ENCODE results near the gene ABHD11. TPM values are rescaled to one million over a fixed set of nuclear protein-coding genes. Genes with fewer than 3 reads are reported as not detected.
"Not testable (repeated sequence)": the region's sequence is repeated elsewhere in the genome, so short reads cannot be mapped to it uniquely, and the experiment has no call there.

ABHD11 gene
- 10 to 100 TPM; 12.7 to 19.4 (median 16.5) TPM for polyA plus RNA-seq

- H3K4me1 Mint-ChIP-seq: peaks cover 9 to 16% of the 10 kb centered on the region in 2 donors
- peak within 1 kb of the TSS; percentile 80 to 90 (median 88) for H3K27ac Mint-ChIP-seq
- H3K27me3 Mint-ChIP-seq (ENCODE audit: low read depth in 3 of 3): peaks cover 0 to 3% (median 2%) of the 10 kb centered on the region in 3 donors
- H3K4me3 Mint-ChIP-seq: peak within 1 kb of the TSS; percentile 87 to 92 (median 90)
- peak; percentile 94 to 95 (median 94) for DNase-seq
- no peaks in the 10 kb centered on the region for H3K36me3 Mint-ChIP-seq
- no peaks in the 10 kb centered on the region for H3K9me3 Mint-ChIP-seq
Measured at GRCh38 chr7:73738612-73739386, at the start of gene ABHD11. TSS of gene ABHD11 (minus strand) at chr7:73738802. CDS start at chr7:73738770, 32 bp downstream.

DNA sequence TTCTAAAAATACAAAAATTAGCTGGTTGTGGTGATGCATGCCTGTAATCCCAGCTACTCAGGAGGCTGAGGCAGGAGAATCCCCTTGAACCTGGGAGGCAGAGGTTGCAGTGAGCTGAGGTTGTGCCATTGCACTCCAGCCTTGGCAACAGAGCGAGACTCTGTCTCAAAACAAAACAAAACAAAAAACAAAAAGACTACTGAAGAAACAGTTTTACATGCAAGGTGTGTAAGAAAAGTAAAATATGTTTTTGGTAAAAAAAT lies 49.1 kb upstream of the ABHD11 start:
- not testable (repeated sequence) for H3K27ac Mint-ChIP-seq; H3K4me3 Mint-ChIP-seq; H3K27me3 Mint-ChIP-seq (ENCODE audit: low read depth in 3 of 3); DNase-seq; H3K9me3 Mint-ChIP-seq; H3K36me3 Mint-ChIP-seq; H3K4me1 Mint-ChIP-seq

DNA sequence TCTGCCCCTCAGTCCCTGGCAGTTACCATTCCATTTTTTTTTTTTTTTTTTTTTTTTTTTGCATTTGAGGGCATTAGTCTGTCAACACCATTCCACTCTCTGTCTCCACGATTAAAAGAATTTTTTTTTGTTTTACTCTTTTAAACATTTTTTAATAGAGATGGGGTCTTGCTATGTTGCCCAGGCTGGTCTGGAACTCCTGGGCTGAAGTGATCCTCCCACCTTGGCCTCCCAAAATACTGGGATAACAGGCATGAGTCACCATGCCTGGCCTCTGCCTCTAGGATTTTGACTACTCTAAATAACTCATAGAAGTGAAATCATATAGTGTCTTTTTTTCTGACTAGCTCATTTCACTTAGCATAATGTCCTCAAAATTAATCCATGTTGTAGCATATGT lies 48.0 kb upstream of the ABHD11 start:
- peaks cover 0 to 4% (median 0%) of the 10 kb centered on the region in 3 donors for H3K27me3 Mint-ChIP-seq (ENCODE audit: low read depth in 3 of 3)
- no peaks in the 10 kb centered on the region for H3K4me1 Mint-ChIP-seq
- no peaks in the 10 kb centered on the region for H3K9me3 Mint-ChIP-seq
- no peak overlapping the region for H3K27ac Mint-ChIP-seq
- H3K4me3 Mint-ChIP-seq: no peak overlapping the region
- no peaks in the 10 kb centered on the region for H3K36me3 Mint-ChIP-seq
- no peak for DNase-seq

DNA sequence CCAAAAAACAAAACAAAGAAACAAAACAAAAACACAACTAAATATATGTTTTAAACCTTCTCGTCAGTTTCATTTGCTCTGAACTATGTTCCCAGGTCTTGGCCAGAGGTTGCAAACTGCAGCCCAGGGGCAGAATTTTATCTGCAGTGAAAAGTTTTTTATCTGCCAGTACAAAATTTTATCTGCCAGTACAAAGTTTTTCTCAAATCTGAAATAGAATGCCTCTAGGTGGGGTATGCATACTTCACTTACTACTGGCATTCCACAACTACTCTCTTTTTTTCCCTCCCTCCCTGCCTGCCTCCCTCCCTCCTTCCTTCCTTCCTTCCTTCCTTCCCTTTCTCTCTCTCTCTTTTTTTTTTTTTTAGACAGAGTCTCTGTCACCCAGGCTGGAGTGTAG lies 40.9 kb upstream of the ABHD11 start:
- Mint-ChIP-seq H3K4me1 (no peaks in the 10 kb centered on the region), H3K27ac (no peak overlapping the region), H3K9me3 (no peaks in the 10 kb centered on the region), H3K27me3 (ENCODE audit: low read depth in 3 of 3) (peaks cover 0 to 2% (median 2%) of the 10 kb centered on the region in 3 donors), H3K4me3 (no peak overlapping the region), H3K36me3 (no peaks in the 10 kb centered on the region)
- no peak for DNase-seq

GRCh38 chr7:73778801-73779389 lies 40.3 kb upstream of the ABHD11 start:
- no peak overlapping the region for H3K27ac Mint-ChIP-seq
- H3K4me3 Mint-ChIP-seq: no peak overlapping the region
- H3K4me1 Mint-ChIP-seq: no peaks in the 10 kb centered on the region
- no peaks in the 10 kb centered on the region for H3K36me3 Mint-ChIP-seq
- H3K27me3 Mint-ChIP-seq (ENCODE audit: low read depth in 3 of 3): peaks cover 0 to 2% (median 2%) of the 10 kb centered on the region in 3 donors
- DNase-seq: no peak
- no peaks in the 10 kb centered on the region for H3K9me3 Mint-ChIP-seq

- no peaks in the 10 kb centered on the region for H3K36me3 Mint-ChIP-seq
- H3K4me1 Mint-ChIP-seq: no peaks in the 10 kb centered on the region
- no peak overlapping the region for H3K4me3 Mint-ChIP-seq
- no peak for DNase-seq
- H3K27ac Mint-ChIP-seq: no peak overlapping the region
- H3K27me3 Mint-ChIP-seq (ENCODE audit: low read depth in 3 of 3): peaks cover 4 to 10% (median 4%) of the 10 kb centered on the region in 3 donors
- no peaks in the 10 kb centered on the region for H3K9me3 Mint-ChIP-seq
Measured at GRCh38 chr7:73774923-73775322, 36.3 kb upstream of the ABHD11 start.

DNA sequence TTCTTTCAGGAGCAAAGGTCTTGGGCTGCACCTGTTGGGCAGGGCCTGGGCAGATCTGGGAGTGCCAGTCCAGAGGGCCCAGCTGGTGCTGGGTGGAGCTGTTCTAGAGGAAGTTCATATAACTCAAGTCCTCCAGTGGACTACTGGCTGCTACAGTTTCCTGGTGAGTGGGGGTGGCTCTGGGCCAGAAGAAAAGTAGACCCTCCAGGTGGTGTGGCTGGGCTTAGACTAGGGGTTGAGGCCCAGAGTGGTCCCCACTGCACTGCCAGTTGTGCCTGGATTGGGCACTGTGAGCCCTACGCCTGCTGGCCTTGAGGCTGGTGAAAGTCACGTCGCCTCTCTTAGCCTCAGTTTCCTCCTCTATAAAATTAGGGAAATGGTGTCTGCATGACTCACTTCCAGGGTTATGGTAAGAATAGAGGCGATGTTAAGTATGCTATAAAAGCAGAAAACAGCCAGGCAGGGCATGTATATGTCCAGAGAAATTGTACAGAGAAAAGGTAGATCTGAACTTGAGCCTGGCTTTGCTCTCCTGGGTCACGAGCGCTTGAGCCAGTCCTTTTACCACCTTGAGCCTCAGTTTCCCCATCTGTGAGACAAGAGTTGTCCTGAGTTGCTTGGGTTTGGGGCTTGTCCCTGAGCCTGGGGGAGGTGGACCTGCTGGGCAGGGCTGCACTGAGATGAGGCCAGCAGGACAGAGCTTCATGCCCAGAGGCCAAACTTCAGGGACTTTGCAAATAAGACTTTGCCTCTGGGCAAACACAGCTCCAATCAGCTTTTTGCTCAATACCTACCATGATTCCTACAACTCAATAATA lies 35.3 kb upstream of the ABHD11 start:
- Mint-ChIP-seq H3K9me3 (no peaks in the 10 kb centered on the region), H3K27ac (no peak overlapping the region), H3K36me3 (no peaks in the 10 kb centered on the region), H3K4me1 (no peaks in the 10 kb centered on the region), H3K4me3 (no peak overlapping the region), H3K27me3 (ENCODE audit: low read depth in 3 of 3) (peaks cover 4 to 10% (median 4%) of the 10 kb centered on the region in 3 donors)
- no peak for DNase-seq

DNA sequence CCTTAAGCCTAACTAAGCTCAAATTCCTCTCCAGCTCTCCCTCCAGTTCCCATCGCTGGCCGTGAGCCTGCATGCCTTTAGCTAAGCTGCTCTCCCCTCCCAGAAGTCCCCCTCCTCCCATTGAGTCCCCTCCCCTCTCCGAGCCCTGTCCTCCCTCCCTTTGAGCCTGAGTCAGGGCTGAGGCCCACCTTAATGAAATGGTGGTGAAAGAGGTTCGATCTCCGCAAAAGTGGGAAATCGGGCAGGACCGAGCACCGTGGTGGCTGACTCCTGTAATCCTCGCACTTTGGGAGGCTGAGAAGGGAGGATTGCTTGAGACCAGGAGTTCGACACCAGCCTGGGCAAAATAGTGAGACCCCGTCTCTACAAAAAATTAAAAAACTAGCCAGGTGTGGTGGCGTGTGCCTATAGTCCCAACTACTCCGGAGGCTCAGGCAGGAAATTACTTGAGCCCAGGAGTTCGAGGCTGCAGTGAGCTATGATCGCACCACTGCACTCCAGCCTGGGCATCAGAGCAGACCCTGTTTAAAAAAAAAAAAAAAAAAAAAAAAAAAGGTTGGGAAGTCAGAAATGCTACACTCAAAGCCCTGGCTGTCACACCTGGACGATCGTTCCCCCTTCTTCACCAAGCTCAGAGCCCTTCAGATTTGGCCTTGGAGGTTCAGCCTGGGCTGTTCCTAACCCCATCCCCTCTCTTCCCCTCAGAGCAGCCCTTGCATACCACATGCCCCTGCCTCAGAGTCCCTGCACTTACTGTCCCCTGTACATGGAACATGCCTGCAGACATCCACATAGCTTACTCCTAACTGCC lies 32.5 kb upstream of the ABHD11 start:
- H3K4me3 Mint-ChIP-seq: peak overlapping the region in 2 of 5 donors; percentile 25 to 50
- no peaks in the 10 kb centered on the region for H3K36me3 Mint-ChIP-seq
- DNase-seq: no peak
- H3K27me3 Mint-ChIP-seq (ENCODE audit: low read depth in 3 of 3): peaks cover 4 to 17% (median 10%) of the 10 kb centered on the region in 3 donors
- no peaks in the 10 kb centered on the region for H3K9me3 Mint-ChIP-seq
- H3K4me1 Mint-ChIP-seq: no peaks in the 10 kb centered on the region
- H3K27ac Mint-ChIP-seq: no peak overlapping the region

- DNase-seq: no peak
- Mint-ChIP-seq H3K4me1 (no peaks in the 10 kb centered on the region), H3K4me3 (no peak within 1 kb of the TSS), H3K27me3 (ENCODE audit: low read depth in 3 of 3) (peaks cover 4 to 17% (median 10%) of the 10 kb centered on the region in 3 donors), H3K9me3 (no peaks in the 10 kb centered on the region), H3K27ac (no peak within 1 kb of the TSS), H3K36me3 (no peaks in the 10 kb centered on the region)
Measured at GRCh38 chr7:73770002-73770859, 31.6 kb upstream of the ABHD11 start, which contains the start of gene CLDN3. TSS of gene CLDN3 (minus strand) at chr7:73770270. CDS start at chr7:73770049, 221 bp downstream.

DNA sequence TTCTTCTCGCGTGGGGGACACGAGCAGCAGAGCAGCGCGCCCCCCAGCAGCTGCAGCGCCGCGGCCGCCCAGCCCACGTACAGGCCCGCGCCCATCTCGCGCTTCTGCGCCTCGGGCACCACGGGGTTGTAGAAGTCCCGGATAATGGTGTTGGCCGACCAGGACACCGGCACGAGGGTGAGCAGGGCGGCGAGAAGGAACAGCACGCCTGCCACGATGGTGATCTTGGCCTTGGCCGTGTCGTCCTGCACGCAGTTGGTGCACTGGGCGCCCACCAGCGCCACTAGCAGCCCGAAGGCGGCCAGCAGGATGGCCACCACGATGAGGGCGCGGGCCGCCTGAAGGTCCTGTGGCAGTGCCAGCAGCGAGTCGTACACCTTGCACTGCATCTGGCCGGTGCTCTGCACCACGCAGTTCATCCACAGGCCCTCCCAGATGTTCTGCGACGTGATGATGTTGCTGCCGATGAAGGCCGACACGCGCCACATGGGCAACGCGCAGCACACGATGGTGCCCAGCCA lies 30.9 kb upstream of the ABHD11 start:
- peaks cover 4 to 17% (median 10%) of the 10 kb centered on the region in 3 donors for H3K27me3 Mint-ChIP-seq (ENCODE audit: low read depth in 3 of 3)
- no peaks in the 10 kb centered on the region for H3K9me3 Mint-ChIP-seq
- no peak overlapping the region for H3K4me3 Mint-ChIP-seq
- no peaks in the 10 kb centered on the region for H3K36me3 Mint-ChIP-seq
- DNase-seq: no peak
- no peaks in the 10 kb centered on the region for H3K4me1 Mint-ChIP-seq
- H3K27ac Mint-ChIP-seq: no peak overlapping the region

GRCh38 chr7:73768641-73769480 lies 30.3 kb upstream of the ABHD11 start:
- Mint-ChIP-seq H3K4me3 (no peak overlapping the region), H3K9me3 (no peaks in the 10 kb centered on the region), H3K36me3 (no peaks in the 10 kb centered on the region), H3K27me3 (ENCODE audit: low read depth in 3 of 3) (peaks cover 4 to 17% (median 10%) of the 10 kb centered on the region in 3 donors), H3K27ac (no peak overlapping the region), H3K4me1 (no peaks in the 10 kb centered on the region)
- DNase-seq: no peak
